ENCODE results near the gene MPZL3.

Gene MPZL3

DNA sequence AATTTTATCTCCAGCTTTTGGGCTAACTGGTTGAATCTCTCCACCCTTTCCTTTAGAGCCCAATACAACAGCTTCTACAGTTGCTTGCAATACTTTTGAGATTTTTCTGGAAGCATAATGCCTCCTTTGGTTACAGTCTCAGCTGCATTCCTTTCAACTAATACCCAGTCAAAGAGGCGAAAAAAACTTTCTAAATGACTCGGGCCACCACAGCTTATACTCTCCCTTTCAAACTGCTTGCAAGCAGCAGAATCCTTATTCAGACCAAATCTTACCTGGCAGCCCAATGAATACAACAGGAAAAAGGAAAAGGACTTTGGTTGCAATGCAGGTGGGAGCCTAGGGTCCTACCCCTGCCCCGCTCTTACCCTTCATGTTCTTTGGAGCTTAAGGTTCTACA lies 43.1 kb downstream of the MPZL3 start:
- H3K27ac ChIP-seq = no peak overlapping the region
- DNase-seq (ENCODE audit: low spot score) = no peak
- H3K4me3 ChIP-seq = no peak overlapping the region
- TF ChIP-seq, protein P1, sequence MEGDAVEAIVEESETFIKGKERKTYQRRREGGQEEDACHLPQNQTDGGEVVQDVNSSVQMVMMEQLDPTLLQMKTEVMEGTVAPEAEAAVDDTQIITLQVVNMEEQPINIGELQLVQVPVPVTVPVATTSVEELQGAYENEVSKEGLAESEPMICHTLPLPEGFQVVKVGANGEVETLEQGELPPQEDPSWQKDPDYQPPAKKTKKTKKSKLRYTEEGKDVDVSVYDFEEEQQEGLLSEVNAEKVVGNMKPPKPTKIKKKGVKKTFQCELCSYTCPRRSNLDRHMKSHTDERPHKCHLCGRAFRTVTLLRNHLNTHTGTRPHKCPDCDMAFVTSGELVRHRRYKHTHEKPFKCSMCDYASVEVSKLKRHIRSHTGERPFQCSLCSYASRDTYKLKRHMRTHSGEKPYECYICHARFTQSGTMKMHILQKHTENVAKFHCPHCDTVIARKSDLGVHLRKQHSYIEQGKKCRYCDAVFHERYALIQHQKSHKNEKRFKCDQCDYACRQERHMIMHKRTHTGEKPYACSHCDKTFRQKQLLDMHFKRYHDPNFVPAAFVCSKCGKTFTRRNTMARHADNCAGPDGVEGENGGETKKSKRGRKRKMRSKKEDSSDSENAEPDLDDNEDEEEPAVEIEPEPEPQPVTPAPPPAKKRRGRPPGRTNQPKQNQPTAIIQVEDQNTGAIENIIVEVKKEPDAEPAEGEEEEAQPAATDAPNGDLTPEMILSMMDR (IDR thresholded peaks at IDR 0.05) = no peak

DNA sequence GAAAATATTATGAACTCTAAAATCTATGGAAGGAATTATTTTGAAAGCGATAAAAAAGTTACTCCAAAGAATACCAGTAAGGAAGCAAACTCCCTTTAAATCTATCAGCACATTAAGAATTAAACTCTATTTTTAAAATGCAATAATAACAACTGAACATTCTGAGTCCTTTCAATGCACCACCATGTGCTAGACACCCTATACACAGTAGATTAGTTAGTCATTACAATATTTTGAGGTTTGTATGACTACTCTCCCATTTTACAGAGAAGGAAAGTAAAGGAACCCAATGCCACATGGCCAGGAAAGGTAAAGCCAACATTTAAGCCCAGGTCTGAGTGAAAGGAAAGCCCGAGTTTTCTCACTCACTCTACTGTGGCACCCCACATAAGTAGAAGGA lies 45.1 kb downstream of the MPZL3 start:
- H3K4me3 ChIP-seq = no peak overlapping the region
- DNase-seq (ENCODE audit: low spot score) = no peak
- peak overlapping the region in 1 of 2 donors; percentile 72 for H3K27ac ChIP-seq
- TF ChIP-seq, protein P1 (IDR thresholded peaks at IDR 0.05) = no peak

DNA sequence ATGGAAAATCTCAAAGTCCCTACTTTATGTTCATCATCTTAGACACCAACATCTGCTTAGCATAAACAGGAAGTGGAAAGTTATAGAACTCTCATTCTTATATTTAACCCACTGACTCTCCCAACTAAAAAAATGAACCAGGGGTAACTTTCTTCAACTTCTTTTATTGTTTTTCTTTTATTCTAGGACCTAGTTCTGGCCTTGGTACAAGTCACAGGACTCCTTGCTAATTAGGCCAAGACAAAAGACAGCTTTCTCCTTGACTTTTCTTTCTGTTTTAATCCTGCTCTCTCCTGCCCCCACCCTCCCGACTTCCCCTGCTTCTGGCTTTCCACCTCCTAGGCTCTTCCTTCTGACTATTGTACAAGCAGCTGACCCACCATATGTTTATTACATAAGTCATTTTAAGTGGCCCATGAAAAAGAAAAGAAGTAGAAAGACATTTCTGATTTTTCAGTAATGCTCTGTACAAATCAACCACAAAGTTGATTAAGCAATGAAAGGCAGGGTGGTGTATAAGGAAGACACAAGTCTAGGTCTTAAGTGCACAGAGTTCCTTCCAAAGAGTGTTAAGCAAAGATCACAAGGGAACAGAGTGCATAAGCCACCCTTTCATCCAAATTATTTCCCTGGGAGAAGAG lies 45.7 kb downstream of the MPZL3 start:
- Histone ChIP-seq H3K27ac (peak overlapping the region in 1 of 2 donors; percentile 72), H3K4me3 (no peak overlapping the region)
- TF ChIP-seq, protein P1 (IDR thresholded peaks at IDR 0.05) = no peak
- DNase-seq (ENCODE audit: low spot score) = no peak

DNA sequence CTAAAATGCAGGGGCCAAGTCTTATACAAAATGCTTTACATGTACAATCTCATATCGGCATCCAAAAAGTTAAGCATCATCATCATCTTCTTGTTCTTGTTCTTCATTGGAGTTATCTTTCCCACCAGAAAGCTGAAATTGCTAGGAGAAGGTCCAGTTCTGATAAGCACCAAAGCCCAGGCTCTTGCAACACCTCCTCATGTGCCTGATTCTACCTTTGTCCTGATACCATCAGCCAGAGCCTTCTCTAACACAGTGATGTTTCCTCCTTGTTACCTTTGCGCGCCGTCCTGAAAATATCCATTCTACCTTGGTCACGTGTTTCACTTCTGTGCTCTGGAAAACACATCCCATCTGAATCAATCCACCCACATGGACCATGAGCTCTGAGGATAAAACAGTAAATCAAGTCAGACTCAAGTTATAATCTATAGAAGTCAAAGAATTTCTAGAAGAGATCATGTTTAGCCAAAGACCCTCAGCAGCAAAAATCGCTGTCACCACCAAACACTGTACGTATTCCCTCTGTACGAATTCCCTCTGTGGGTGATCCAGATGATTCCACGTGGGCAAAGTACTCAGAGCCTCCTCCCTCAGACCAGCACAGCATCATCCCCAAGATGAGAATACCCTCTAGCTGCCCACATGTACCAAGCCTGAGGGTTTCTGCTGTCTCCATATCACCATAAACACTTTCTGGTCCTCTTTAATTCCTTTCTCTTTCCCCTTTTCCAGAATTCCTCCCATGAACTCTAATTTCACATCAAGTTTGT lies 46.4 kb downstream of the MPZL3 start:
- Histone ChIP-seq H3K4me3 (no peak overlapping the region), H3K27ac (peak overlapping the region in 1 of 2 donors; percentile 72)
- TF ChIP-seq, protein P1 (IDR thresholded peaks at IDR 0.05) = no peak
- no peak for DNase-seq (ENCODE audit: low spot score)

DNA sequence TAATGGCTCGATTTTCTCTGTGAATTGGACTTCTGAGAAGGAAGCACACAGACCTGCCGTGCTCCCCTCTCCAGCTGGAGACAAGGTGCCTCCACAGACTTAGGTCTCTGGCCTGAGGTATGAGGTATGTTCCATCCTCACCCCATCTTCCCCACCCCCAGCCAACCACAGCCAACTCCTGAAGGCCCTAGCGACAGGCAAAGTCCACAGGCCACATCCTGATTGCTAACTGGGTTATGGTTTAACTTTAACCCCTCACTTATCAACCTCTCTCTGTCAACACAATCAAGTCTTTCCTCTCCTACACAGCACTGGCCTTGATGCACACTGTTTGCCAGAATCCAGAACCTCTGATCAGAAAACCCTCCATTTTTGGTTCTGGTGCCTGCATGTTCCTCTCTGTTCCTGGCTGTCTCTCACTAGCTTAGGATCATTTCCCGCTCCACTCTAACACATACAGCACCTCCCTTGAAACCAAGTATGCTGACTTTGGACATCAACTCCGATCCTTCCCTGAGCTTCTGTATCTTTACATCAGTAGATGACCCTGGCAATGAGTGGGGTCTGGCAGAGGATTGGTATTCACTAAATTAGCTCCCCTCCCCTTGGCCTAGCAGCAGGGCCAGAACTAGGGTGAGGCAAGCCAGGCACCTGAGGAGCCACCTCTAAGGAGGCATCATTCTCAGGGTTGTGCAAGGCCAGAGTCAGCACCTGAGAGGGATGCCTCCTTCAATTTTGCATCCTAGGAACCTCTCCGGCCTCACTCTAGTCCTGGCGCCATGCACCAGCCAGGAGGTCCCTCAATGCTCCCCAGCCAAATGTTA lies 49.4 kb downstream of the MPZL3 start:
- TF ChIP-seq, protein P1 (IDR thresholded peaks at IDR 0.05) = no peak
- DNase-seq (ENCODE audit: low spot score) = no peak
- Histone ChIP-seq H3K27ac (no peak overlapping the region), H3K4me3 (no peak overlapping the region)

DNA sequence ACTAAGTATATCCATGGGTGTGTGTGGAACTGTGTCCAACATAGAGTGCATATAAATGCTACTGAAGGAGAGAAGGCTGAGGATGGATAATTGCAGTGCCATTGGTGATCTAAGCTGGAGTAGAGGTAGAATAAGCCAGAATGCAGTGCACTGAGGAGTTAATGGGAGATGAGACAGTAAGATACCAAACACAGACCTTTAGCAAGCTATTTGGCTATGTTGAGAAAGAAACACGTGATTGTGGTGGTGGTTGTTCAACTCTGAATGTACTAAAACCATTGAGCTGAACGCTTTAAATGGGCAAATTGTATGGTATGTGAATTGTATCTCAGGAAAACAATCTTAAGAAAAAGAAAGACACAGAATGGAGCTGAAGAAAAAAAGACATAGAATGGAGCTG lies 50.2 kb downstream of the MPZL3 start:
- no peak overlapping the region for H3K27ac ChIP-seq
- no peak for DNase-seq (ENCODE audit: low spot score)
- no peak overlapping the region for H3K4me3 ChIP-seq
- TF ChIP-seq, protein P1 (IDR thresholded peaks at IDR 0.05) = no peak
